Measurements from ENCODE around the gene IL10.

IL10 gene

DNA sequence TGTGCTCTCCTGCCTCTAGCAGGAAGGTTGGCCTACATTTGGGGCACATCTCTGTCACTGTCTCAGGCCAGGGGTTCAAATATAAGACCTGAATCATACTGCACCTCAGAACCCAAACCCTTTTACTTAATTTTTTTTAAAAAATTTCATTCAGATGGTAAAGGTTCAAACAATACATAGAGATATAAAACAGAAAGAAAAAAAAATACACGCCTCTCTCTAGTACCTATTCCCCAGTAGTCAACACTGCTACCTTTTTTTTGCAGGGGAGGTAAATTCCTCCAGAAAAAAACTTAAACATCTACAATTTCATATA is 54.7 kb downstream of the IL10 start:
- TF ChIP-seq FOXP2 (optimal IDR thresholded peaks at IDR 0.05; ENCODE audit: control extremely low read depth, extremely low read length, insufficient read depth): no peak
- TF ChIP-seq EZH2 (IDR thresholded peaks at IDR 0.05): no peak
- no peak for TF ChIP-seq POLR2AphosphoS5 (IDR thresholded peaks at IDR 0.05; ENCODE audit: borderline replicate concordance, low read depth, low read length)
- Histone ChIP-seq H3K4me3 (no peak overlapping the region), H3K27ac (no peak overlapping the region), H3K9ac (ENCODE audit: insufficient read length) (no peak overlapping the region), H3K36me3 (ENCODE audit: insufficient read depth, low read length) (no peaks in the 10 kb centered on the region), H3K9me3 (ENCODE audit: low read depth, low read length) (no peaks in the 10 kb centered on the region)
- no peak for DNase-seq (ENCODE audit: low read depth, low spot score)
